ENCODE data around the gene SLC6A2.

The SLC6A2 gene

GRCh38 chr16:55672471-55672870 is 16.7 kb downstream of the SLC6A2 start:
- no peak for DNase-seq

GRCh38 chr16:55678161-55678821 is 22.5 kb downstream of the SLC6A2 start:
- no peak for DNase-seq

- DNase-seq = no peak
Observed at GRCh38 chr16:55682086-55682485, 26.3 kb downstream of the SLC6A2 start.

- no peak for DNase-seq
Observed at GRCh38 chr16:55685973-55686372, 30.2 kb downstream of the SLC6A2 start.

- DNase-seq = no peak
Observed at GRCh38 chr16:55686671-55687070, 30.9 kb downstream of the SLC6A2 start.

- no peak for DNase-seq
Observed at GRCh38 chr16:55687802-55688201, 32.0 kb downstream of the SLC6A2 start.

GRCh38 chr16:55690841-55691240 is 35.1 kb downstream of the SLC6A2 start:
- DNase-seq = no peak

- no peak for DNase-seq
Observed at GRCh38 chr16:55691771-55692170, 36.0 kb downstream of the SLC6A2 start.

- no peak for DNase-seq
Observed at GRCh38 chr16:55695595-55695994, 39.8 kb downstream of the SLC6A2 start.

- no peak for DNase-seq
Observed at GRCh38 chr16:55697867-55698266, 42.1 kb downstream of the SLC6A2 start.

GRCh38 chr16:55698331-55698730 is 42.5 kb downstream of the SLC6A2 start:
- DNase-seq = no peak

- DNase-seq = no peak
Observed at GRCh38 chr16:55698946-55699345, 43.2 kb downstream of the SLC6A2 start.

GRCh38 chr16:55699616-55700015 is 43.8 kb downstream of the SLC6A2 start:
- DNase-seq = no peak

- no peak for DNase-seq
Observed at GRCh38 chr16:55700067-55700466, 44.3 kb downstream of the SLC6A2 start.

- DNase-seq = no peak
Observed at GRCh38 chr16:55700961-55701360, 45.2 kb downstream of the SLC6A2 start.

GRCh38 chr16:55701442-55702319 is 45.9 kb downstream of the SLC6A2 start:
- DNase-seq = peak; percentile 16

GRCh38 chr16:55703003-55704001 is 47.5 kb downstream of the SLC6A2 start:
- DNase-seq = no peak

GRCh38 chr16:55706739-55707384 is 51.1 kb downstream of the SLC6A2 start:
- no peak for DNase-seq

- DNase-seq = no peak
Observed at GRCh38 chr16:55709801-55710200, 54.0 kb downstream of the SLC6A2 start.

- no peak for DNase-seq
Observed at GRCh38 chr16:55710466-55710865, 54.7 kb downstream of the SLC6A2 start.

- no peak for DNase-seq
Observed at GRCh38 chr16:55711959-55712876, 56.4 kb downstream of the SLC6A2 start.
